HUES48 (cell line): ENCODE measurements around the gene PACSIN1.

Experiments used
- H3K27ac ChIP-seq: one replicate; pipeline ENCODE4 v1.7.0; 2013; ENCODE audit warnings: low read depth, low read length, inconsistent platforms
- H3K27me3 ChIP-seq: 2 replicates; pipeline ENCODE4 v1.6.1; 2013; ENCODE audit warnings: mild to moderate bottlenecking, low read length; ENCODE audit not compliant: control insufficient read depth, insufficient read depth
- H3K36me3 ChIP-seq: 2 replicates; pipeline ENCODE4 v1.6.1; 2013; ENCODE audit warnings: low read length; ENCODE audit not compliant: control insufficient read depth, insufficient read depth
- H3K4me1 ChIP-seq: 2 replicates; pipeline ENCODE4 v1.6.1; 2013; ENCODE audit warnings: mild to moderate bottlenecking, low read length; ENCODE audit not compliant: control insufficient read depth, insufficient read depth
- H3K4me3 ChIP-seq: 2 replicates; pipeline ENCODE4 v1.5.1; 2013; ENCODE audit warnings: mild to moderate bottlenecking, low read depth, low read length
- H3K9ac ChIP-seq: 2 replicates; pipeline ENCODE4 v1.6.1; 2013; ENCODE audit warnings: mild to moderate bottlenecking, low read depth, low read length, moderate library complexity
- H3K9me3 ChIP-seq: 2 replicates; pipeline ENCODE4 v1.6.1; 2013; ENCODE audit warnings: low read length; ENCODE audit not compliant: control insufficient read depth, insufficient read depth

The PACSIN1 gene

DNA sequence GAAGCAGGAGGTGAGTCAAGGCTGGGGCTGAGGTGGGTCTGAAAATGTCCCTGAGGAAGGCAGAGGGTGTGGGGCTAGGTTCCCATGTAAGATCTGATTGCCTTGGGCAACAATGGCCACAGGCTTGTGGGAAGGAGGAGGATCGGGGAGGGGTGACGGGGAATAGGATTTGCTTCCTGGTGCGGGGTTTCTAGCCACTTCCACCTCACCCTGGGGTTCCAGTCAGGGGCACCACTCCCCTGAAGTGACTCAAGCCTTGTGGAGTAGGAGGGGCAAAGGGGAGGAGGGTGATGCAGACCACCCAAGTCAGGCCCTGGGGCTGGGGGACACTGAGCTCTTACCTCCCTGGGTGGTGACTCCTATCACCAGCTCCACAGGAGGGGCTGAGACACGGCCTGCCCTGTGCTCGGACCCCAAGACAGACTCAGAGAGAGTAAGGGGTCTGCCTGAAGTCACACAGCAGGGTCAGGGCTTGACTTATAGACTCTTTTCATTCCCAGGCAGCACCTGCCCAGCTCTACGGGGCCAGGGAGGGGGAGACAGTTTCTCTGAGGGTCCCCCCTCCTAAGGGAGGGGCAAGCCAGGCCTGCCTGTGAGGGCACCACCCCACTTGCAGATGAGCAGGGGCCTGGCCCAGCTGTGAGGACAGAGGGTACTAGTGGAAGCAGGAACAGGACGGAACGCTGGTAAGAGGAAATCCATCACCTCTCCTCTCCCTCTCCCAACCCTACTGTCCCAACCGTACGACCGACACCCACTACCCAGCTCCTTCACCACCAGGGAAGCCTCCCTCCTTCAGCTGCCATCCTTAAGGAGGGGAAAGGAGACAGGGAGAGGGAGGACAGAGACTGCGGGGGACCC is 102.7 kb downstream of the PACSIN1 start:
- H3K27ac ChIP-seq: no peak overlapping the region
- peaks cover 5% of the 10 kb centered on the region; the same call in 1 of the 2 replicates for H3K4me1 ChIP-seq
- no peak overlapping the region for H3K4me3 ChIP-seq
- no peaks in the 10 kb centered on the region for H3K9me3 ChIP-seq
- no peak overlapping the region for H3K9ac ChIP-seq
- no peaks in the 10 kb centered on the region for H3K36me3 ChIP-seq
- H3K27me3 ChIP-seq: no peaks in the 10 kb centered on the region

DNA sequence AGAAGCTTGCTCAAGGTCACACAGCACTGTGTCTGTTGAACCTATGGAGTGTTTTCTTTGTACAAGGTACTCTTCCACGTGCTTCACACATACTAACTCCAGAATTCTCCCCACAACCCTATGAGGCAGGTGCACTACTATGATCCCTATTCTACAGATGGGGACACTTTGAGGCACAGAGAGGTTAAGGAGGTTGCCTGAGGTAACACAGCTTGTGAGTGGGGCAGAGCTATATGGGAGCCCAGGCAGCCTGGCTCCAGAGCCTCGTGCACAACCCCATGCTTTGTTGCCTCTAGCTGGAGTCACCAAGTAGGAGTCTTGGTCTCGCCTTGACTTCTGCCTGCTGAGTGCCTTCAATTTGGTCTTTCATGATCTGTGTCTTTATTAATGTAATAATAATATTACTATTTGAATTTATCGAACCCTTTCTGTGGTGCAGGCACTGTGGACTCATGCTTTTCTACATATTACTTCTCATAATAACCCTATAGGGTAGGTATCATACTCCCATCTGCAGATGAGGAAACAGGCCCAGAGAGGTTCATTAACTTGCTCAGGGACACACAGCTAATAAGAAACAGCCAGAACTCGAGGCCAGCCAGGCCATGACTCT is 103.6 kb downstream of the PACSIN1 start:
- Histone ChIP-seq H3K27me3 (no peaks in the 10 kb centered on the region), H3K36me3 (no peaks in the 10 kb centered on the region), H3K4me3 (no peak overlapping the region), H3K9ac (no peak overlapping the region), H3K9me3 (no peaks in the 10 kb centered on the region), H3K27ac (no peak overlapping the region), H3K4me1 (peaks cover 5% of the 10 kb centered on the region; the same call in 1 of the 2 replicates)

DNA sequence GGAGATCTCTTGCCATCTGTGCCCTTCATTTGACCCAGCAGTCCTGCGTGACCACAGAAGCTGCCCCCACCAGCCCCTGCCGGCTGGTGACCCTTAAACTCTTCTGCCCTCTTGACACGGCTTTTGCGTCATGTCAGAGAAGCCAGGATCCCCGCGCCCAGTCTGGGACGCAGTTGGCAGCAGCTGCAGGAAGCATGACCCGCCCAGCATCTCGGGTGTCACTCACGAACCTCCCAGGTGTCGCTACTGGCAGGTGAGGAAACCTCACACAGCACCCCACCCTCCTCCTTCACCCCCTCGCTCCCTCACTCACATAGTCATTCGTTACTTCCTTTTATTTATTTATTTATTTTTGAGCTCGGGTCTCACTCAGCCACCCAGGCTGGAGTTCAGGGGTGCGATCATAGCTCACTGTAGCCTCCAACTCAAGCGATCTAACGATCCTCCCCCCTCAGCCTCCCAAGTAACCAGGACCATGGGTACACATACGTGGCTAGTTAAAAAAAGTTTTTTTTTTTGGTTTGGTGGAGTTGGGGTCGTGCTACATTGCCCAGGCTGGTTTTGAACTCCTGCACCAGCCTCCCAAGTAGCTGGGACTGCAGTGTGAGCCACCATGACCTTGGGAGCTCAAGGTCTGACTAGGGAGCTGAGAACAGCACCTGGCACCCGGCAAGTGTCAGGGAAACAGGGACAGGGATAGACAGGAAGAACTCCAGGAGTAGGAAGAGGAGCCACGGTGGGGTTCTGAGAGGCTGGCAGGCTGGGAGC is 104.4 kb downstream of the PACSIN1 start:
- Histone ChIP-seq H3K4me3 (no peak overlapping the region), H3K27ac (no peak overlapping the region), H3K27me3 (no peaks in the 10 kb centered on the region), H3K36me3 (no peaks in the 10 kb centered on the region), H3K4me1 (peaks cover 9% of the 10 kb centered on the region), H3K9me3 (no peaks in the 10 kb centered on the region), H3K9ac (no peak overlapping the region)

DNA sequence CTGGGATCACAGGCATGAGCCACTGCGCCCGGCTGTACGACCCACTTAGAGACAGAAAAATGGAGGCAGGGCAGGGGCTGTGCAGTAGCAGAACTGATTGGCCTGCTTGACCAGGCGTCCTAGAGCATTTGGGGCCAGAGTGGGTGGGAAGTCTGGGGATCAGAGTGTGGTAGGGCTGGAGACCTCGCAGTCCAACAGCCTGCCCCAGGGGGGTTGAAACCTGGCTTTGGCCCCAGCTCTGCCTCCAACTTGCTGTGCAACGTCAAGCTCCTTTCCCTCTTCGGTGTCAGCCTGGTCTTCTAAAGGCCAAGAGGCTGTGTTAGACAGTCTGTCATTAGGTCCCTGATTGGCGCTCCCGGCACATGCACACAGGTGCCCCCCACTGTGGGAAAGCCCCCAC is 105.5 kb downstream of the PACSIN1 start:
- no peaks in the 10 kb centered on the region for H3K27me3 ChIP-seq
- H3K4me1 ChIP-seq: peaks cover 12% of the 10 kb centered on the region
- H3K4me3 ChIP-seq: no peak overlapping the region
- H3K9me3 ChIP-seq: no peaks in the 10 kb centered on the region
- H3K27ac ChIP-seq: no peak overlapping the region
- H3K9ac ChIP-seq: no peak overlapping the region
- H3K36me3 ChIP-seq: no peaks in the 10 kb centered on the region

DNA sequence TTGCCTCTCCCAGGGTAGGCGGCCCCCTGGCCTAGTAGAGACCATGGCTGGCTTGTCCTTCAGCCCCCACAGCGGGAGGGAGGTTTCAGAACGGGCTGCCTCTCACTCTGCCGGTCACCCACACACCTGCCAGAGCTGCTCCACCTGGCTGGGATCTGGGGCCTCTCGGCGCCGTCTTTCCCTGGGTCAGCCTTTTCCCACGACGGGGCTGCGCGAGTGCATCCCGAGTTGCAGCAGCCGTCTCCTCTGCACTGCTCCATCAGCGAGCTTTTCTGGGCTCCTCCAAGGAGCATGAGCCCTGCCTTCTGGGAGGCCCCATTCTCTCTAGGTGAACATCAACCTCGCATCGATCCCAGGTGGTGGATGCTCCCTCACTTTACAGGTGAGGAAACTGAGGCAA is 106.1 kb downstream of the PACSIN1 start:
- no peak overlapping the region for H3K4me3 ChIP-seq
- no peaks in the 10 kb centered on the region for H3K27me3 ChIP-seq
- no peak overlapping the region for H3K27ac ChIP-seq
- H3K36me3 ChIP-seq: no peaks in the 10 kb centered on the region
- H3K4me1 ChIP-seq: peaks cover 11% of the 10 kb centered on the region
- no peak overlapping the region for H3K9ac ChIP-seq
- H3K9me3 ChIP-seq: no peaks in the 10 kb centered on the region

DNA sequence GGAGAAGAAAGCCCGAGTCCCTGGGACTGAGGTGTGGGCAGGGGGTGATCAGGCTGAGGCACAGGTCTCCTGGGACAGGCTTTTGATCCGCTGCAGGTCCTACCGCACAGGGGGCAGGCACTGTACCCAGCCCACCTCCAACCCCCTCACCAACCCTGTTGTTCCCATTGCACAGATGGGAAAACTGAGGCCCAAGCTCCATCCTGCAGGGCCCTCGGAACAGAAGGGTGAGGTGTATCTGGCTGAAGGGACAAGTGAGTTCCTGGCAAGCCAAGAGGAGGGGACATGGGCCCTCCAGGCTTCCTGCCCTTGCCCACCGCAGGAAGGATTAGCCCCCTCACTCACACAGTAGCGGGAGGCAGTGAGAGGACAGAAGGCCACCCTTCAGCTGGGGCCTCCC is 106.7 kb downstream of the PACSIN1 start:
- no peaks in the 10 kb centered on the region for H3K9me3 ChIP-seq
- H3K4me1 ChIP-seq: peaks cover 7% of the 10 kb centered on the region
- no peak overlapping the region for H3K9ac ChIP-seq
- no peak overlapping the region for H3K4me3 ChIP-seq
- no peak overlapping the region for H3K27ac ChIP-seq
- H3K27me3 ChIP-seq: no peaks in the 10 kb centered on the region
- H3K36me3 ChIP-seq: no peaks in the 10 kb centered on the region

GRCh38 chr6:34573567-34574183 is 107.8 kb downstream of the PACSIN1 start:
- Histone ChIP-seq H3K9ac (no peak overlapping the region), H3K9me3 (no peaks in the 10 kb centered on the region), H3K4me1 (peaks cover 7% of the 10 kb centered on the region), H3K27me3 (no peaks in the 10 kb centered on the region), H3K27ac (no peak overlapping the region), H3K4me3 (no peak overlapping the region), H3K36me3 (no peaks in the 10 kb centered on the region)

- Histone ChIP-seq H3K36me3 (no peaks in the 10 kb centered on the region), H3K9me3 (no peaks in the 10 kb centered on the region), H3K4me1 (peaks cover 7% of the 10 kb centered on the region), H3K9ac (no peak overlapping the region), H3K27me3 (no peaks in the 10 kb centered on the region), H3K4me3 (no peak overlapping the region), H3K27ac (no peak overlapping the region)
Measured at GRCh38 chr6:34574647-34575293, 108.9 kb downstream of the PACSIN1 start.

- H3K27ac ChIP-seq: no peak overlapping the region
- no peak overlapping the region for H3K4me3 ChIP-seq
Measured at GRCh38 chr6:34575326-34575725, 109.5 kb downstream of the PACSIN1 start.

DNA sequence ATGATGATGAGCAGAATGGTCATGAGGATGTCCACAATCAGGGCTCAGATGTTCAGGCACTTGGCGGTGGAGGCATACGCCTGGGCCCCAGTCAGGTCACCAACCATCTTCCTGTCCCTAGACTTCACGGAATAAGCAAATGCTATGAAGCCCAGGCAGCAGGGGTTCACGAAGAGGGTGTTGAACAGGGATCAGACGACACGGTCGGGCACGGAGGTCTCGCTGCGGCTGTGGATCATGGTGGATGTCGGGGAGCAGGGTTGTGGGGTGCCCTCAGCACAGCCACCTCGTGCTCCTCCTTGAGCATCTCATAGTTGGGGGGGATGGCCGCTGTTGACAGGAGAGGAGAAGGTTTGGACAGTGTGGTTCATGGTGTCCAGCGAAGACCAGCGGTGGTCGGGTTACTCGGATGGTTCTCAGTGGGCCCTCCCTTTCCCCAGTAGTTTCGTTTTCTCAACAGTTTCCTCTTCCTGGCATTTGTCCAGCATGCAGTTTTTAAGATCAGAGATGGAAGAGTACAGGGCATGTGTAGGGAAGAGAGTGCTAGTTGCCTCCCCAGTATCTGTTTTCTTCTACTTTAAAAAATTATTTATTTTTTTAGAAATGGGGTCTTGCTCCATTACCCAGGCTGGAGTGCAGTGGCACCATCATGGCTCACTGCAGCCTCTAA is 110.5 kb downstream of the PACSIN1 start:
- peaks cover 7% of the 10 kb centered on the region for H3K4me1 ChIP-seq
- H3K9me3 ChIP-seq: no peaks in the 10 kb centered on the region
- no peak overlapping the region for H3K4me3 ChIP-seq
- H3K27ac ChIP-seq: no peak overlapping the region
- no peaks in the 10 kb centered on the region for H3K36me3 ChIP-seq
- no peak overlapping the region for H3K9ac ChIP-seq
- no peaks in the 10 kb centered on the region for H3K27me3 ChIP-seq

More at GRCh38 chr6:34575326-34575725, 109.5 kb downstream of the PACSIN1 start:
- no peaks in the 10 kb centered on the region for H3K9me3 ChIP-seq
- H3K4me1 ChIP-seq: peaks cover 7% of the 10 kb centered on the region
- H3K27me3 ChIP-seq: no peaks in the 10 kb centered on the region
- H3K9ac ChIP-seq: no peak overlapping the region
- H3K36me3 ChIP-seq: no peaks in the 10 kb centered on the region
